ENCODE data around the gene DAD1. TPM values are rescaled to one million over a fixed set of nuclear protein-coding genes. Genes with fewer than 3 reads are reported as not detected.

DAD1 gene
- total RNA-seq, 1 donor from 2014 or later, result 185 TPM

- Mint-ChIP-seq H3K36me3 (no peaks in the 10 kb centered on the region), H3K27me3 (ENCODE audit: insufficient read depth, low read depth) (peaks cover 8% of the 10 kb centered on the region), H3K4me1 (no peaks in the 10 kb centered on the region), H3K9me3 (peaks cover 16% of the 10 kb centered on the region), H3K27ac (no peak overlapping the region), H3K4me3 (no peak overlapping the region)
- DNase-seq (ENCODE audit: low spot score), result no peak
- Histone ChIP-seq H3K27me3 (no peaks in the 10 kb centered on the region), H3K9me3 (ENCODE audit: low read depth) (no peaks in the 10 kb centered on the region), H3K27ac (no peak overlapping the region), H3K9ac (no peak overlapping the region), H3K36me3 (no peaks in the 10 kb centered on the region), H3K4me2 (no peak overlapping the region), H3K79me2 (ENCODE audit: low read depth) (no peaks in the 10 kb centered on the region), H3K4me1 (no peaks in the 10 kb centered on the region), H4K20me1 (ENCODE audit: low read depth) (no peaks in the 10 kb centered on the region), H3K4me3 (no peak overlapping the region), H2AFZ (replicated peaks) (no peak overlapping the region), H3F3A (ENCODE audit: low read depth) (no peaks in the 10 kb centered on the region)
- no peak for TF ChIP-seq CTCF (IDR thresholded peaks at IDR 0.05)
- TF ChIP-seq EZH2 (IDR thresholded peaks at IDR 0.05), result no peak
- no peak for TF ChIP-seq EZH2phosphoT487 (IDR thresholded peaks at IDR 0.05)
Measured at GRCh38 chr14:22630066-22630465, 41.0 kb upstream of the DAD1 start.

- no peak overlapping the region for H3K4me3 ChIP-seq
- no peaks in the 10 kb centered on the region for H3K27me3 ChIP-seq
- H4K20me1 ChIP-seq (ENCODE audit: low read depth), result no peaks in the 10 kb centered on the region
- no peaks in the 10 kb centered on the region for H3K4me1 ChIP-seq
- Mint-ChIP-seq H3K36me3 (no peaks in the 10 kb centered on the region), H3K27me3 (ENCODE audit: insufficient read depth, low read depth) (peaks cover 6% of the 10 kb centered on the region), H3K4me3 (no peak overlapping the region), H3K4me1 (no peaks in the 10 kb centered on the region), H3K27ac (no peak overlapping the region), H3K9me3 (peaks cover 13% of the 10 kb centered on the region)
- H3K27ac ChIP-seq, result no peak overlapping the region
- no peak overlapping the region for H3K9ac ChIP-seq
- no peak for TF ChIP-seq CTCF (IDR thresholded peaks at IDR 0.05)
- TF ChIP-seq EZH2 (IDR thresholded peaks at IDR 0.05), result no peak
- TF ChIP-seq EZH2phosphoT487 (IDR thresholded peaks at IDR 0.05), result no peak
- H3F3A ChIP-seq (ENCODE audit: low read depth), result no peaks in the 10 kb centered on the region
- no peak overlapping the region for H2AFZ ChIP-seq (replicated peaks)
- H3K36me3 ChIP-seq, result no peaks in the 10 kb centered on the region
- H3K79me2 ChIP-seq (ENCODE audit: low read depth), result no peaks in the 10 kb centered on the region
- H3K4me2 ChIP-seq, result no peak overlapping the region
- no peaks in the 10 kb centered on the region for H3K9me3 ChIP-seq (ENCODE audit: low read depth)
- no peak for DNase-seq (ENCODE audit: low spot score)
Measured at GRCh38 chr14:22629361-22629760, 40.3 kb upstream of the DAD1 start.

GRCh38 chr14:22627506-22628263 is 38.7 kb upstream of the DAD1 start:
- H3K4me3 Mint-ChIP-seq, result no peak overlapping the region
- peaks cover 9% of the 10 kb centered on the region for H3K9me3 Mint-ChIP-seq
- no peaks in the 10 kb centered on the region for H3K36me3 ChIP-seq
- no peak overlapping the region for H2AFZ ChIP-seq (replicated peaks)
- H3K27me3 Mint-ChIP-seq (ENCODE audit: insufficient read depth, low read depth), result no peaks in the 10 kb centered on the region
- H3K79me2 ChIP-seq (ENCODE audit: low read depth), result no peaks in the 10 kb centered on the region
- no peak overlapping the region for H3K27ac Mint-ChIP-seq
- H3K4me1 ChIP-seq, result no peaks in the 10 kb centered on the region
- no peak overlapping the region for H3K9ac ChIP-seq
- no peaks in the 10 kb centered on the region for H3K36me3 Mint-ChIP-seq
- H3F3A ChIP-seq (ENCODE audit: low read depth), result no peaks in the 10 kb centered on the region
- no peaks in the 10 kb centered on the region for H3K4me1 Mint-ChIP-seq
- no peak for TF ChIP-seq EZH2phosphoT487 (IDR thresholded peaks at IDR 0.05)
- TF ChIP-seq CTCF (IDR thresholded peaks at IDR 0.05), result no peak
- no peak for TF ChIP-seq EZH2 (IDR thresholded peaks at IDR 0.05)
- no peak overlapping the region for H3K27ac ChIP-seq
- no peaks in the 10 kb centered on the region for H3K27me3 ChIP-seq
- no peaks in the 10 kb centered on the region for H3K9me3 ChIP-seq (ENCODE audit: low read depth)
- no peak overlapping the region for H3K4me2 ChIP-seq
- DNase-seq (ENCODE audit: low spot score), result no peak
- no peak overlapping the region for H3K4me3 ChIP-seq
- H4K20me1 ChIP-seq (ENCODE audit: low read depth), result no peaks in the 10 kb centered on the region

Data from neural progenitor cell (in vitro differentiated cells).